GM18861 (cell line): ENCODE results near the gene GSS.

ENCODE experiments used
- ATAC-seq: cut with Tn5 transposase; IDR thresholded peaks from one replicate; pipeline ENCODE4 v1.9.1; 2021; ENCODE audit not compliant: unreplicated experiment

GSS gene

DNA sequence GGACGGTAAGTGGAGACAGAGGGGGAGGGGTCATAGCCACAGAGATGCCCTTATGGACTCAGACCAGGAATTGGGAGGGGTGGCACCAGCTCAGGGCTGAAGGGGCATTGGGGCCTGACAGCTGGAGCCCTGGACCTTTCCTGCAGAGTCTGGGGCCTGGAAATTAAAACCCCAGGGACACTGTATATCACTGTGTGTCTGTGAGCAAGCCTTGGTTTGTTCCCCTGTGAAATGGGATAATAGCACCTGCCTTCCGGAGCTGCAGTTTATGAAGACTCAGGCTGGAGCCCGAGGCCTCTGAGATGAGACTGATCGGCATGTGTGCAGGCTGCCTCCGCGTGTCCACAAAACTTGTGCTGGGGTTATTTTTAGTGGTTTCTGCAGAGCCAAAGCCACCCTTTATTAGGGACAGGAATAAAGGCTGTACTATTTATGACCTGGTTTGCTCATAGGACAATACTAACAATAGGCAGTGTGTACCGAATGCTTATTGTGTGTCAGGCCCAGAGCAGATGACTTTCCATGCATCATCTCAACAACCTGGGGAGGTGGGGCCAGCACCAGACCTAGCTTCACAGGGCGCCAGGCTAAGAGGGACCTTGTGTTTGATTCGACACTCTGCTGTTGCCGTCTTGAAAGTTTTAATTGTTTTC is 22.6 kb upstream of the GSS start:
- ATAC-seq = no peak

DNA sequence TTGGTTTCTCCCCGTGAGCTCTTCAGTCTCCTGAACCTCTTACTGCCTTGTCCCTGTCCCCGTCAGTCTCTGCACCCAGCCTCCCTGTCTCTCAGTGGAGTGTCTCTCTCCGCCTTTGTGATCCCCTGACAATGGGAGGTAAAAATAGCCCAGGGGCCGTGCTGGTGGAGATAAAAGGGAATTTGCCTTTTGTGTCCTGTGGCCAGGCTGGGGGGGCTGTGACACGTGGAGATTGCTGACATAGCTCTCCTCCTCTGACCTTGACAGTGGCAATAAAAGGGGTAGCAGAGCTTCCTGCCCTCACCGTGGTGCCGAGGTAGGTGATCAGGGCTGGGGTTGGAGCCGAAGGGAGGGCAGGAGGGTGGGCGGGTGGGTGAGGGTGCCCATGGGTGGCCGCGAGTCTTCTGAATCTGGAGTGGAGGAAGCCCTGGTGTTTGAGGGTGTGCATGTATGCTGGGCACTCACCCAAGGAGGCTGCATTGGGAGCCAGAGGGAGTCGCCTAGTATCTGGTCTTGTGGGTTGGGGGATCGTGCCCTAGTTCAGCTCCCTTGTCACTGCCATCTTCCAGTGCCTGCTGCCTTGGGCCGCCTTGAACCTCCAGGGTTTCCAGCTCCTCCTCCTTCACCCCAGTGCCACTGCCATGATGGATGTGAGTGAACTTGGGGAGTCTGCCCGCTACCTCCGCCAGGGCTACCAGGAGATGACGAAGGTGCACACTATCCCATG is 21.9 kb upstream of the GSS start:
- no peak for ATAC-seq

DNA sequence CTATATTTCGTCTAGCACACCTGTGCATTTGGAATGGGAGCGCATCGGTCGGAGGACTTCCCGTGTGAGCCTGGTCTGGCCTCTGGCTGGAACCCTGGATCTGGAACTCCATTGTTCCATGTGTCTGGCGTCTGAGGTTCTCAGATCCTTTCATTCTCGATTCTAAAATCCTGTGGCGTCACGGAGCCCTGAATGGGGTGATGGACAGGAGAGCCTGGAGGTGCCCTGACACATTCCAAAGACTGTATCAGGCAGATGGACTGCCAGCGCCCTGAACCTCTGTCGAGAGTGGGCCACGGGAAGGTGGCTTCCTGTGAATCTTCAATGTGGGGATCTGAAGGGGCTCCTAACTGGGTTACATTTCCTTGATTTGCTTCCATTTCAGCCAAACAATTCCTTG is 20.7 kb upstream of the GSS start:
- ATAC-seq = no peak

DNA sequence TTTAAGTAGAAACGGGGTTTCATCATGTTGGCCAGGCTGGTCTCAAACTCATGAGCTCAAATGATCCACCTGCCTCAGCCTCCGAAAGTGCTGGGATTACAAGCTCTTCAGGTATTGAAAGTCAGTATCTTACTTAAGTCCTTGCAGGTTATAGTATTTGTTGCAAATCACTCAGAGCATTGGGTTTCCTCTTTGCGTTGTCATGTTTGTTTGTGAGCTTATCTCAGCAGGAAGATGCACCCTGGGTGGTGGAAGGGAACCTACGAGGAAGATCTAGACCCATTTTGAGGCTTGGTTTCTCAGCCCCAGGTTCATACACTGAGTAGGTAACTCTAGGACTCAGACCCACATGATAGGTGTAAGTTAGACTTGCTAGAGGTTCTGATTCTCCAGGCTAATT is 18.6 kb upstream of the GSS start:
- ATAC-seq = no peak

DNA sequence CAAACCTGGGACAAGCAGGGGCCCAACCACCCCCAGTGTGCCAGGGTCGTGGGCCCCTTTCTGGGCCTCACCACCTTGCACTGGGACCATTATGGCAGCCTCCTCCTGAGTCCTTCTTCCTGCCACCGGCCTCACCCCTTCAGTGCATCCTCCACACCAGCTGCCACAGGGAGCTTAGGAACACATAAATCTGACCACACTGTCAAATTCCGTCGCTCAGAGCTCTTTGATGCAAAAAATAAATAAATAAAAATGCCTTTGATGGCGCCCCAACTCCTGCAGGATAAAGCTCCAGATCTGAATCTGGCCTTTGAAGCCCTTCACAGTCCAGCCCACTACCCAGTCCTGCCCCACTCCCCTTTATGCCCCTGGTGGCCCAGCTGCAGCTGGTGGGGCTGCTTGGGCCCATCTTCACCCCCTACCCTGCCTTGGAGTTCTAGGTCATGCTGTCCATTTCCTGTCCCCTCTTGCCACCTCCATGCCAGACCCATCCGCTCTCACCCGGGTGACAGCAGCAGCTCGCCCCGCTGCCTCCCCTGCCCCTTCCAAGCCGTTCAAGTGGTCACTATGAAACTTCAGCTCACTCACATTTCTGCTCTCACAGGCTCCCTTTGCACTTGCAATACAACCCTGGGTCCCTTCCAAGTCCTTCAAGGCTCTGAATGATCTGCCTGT is 16.1 kb upstream of the GSS start:
- no peak for ATAC-seq

DNA sequence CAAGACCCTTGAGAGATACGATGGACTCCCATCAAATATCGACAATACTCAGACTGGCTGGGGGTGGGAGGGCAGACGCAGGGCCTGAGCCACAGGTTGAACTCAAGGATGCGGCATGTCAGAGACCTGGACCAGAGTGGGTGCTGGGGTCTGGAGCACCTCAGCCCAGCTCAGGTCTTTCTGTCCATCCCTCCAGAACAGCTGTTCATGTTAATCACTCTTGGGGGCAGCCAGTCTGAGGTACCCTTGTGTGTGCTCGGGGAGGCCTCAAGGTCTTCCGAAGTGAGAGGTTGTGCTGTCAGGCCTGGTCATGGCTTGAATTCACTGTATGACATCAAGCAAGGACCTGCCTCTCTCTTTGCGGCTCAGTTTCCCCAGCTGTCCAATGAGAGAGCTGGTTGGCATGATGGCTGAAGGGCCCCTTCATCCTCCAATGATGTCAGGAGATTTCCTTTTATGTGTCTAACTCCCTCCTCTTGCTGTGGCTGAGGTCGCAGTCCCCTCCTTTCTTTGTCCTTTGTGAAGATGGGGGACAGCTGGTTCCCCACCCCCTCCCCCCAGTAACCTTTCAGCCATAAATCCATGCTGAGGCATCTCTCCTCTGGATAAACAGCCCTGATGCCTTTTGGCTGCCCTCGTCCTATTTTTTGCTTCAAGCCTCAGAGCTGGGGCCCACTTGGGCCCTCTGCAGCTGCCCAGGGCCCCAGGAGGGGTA is 15.4 kb upstream of the GSS start:
- no peak for ATAC-seq

DNA sequence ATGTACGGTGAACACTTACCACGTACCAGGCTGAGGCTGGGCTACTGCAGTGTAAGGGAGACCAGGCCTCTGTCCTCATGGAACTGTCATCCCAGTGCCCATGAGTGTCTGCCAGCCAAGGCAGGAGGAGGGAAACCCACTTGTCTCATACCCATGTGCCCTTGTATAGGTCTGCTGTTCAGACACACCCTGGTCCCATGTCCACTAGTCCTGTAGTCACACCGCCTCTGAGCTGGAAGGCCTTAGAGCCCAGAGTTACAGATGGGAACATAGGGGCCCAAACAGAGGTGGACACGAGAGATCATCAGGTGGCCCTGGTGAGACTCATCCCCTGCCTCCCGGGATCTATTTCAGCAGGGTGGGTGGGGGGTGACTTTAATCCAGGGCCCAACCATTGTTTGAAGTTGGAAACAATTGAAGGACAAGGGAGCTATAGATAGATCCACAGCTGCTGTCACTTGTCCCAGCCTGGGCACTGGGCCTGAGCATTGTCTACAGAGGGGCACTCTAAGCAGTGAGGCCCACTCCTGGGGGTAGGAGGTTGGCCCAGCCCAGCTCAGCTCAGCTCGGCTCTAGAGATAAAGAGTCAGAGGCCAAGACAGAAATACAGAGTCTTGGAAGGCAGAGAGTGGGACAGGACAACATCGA is 14.7 kb upstream of the GSS start:
- ATAC-seq = no peak

DNA sequence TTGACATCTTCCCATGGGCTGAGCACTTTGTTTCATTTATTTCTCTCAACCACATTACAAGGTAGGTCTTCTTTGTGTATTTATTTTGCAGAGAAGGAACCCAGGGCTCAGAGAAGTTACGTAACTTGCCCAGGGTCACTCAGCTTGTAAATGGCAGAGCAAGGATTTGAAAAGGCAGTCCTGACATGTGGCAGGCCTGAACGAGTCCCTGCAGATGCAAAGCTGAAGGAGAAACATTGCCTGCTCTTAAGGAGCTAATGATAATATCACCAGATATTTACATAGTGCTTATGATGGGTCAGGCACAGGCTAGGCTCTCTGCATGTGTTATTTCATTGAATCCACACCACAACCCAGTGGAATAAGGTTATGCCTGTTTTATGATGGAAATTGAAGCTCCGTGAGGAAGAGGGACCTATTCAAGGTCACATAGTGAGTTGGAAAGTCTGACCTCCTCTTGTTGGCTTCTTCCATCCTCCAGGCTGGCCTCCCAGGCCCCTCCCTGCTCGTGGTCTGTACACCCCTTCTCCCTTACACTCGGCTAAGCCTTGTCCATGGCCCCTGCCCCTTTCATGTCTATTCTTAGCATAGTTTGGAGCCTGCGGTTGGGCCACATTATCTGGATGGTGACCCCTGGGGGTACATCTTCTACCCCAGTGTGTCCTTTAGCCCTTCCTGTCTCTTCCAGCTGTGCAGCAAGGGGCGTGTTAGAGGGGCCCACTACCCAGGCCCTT is 12.6 kb upstream of the GSS start:
- ATAC-seq = no peak

DNA sequence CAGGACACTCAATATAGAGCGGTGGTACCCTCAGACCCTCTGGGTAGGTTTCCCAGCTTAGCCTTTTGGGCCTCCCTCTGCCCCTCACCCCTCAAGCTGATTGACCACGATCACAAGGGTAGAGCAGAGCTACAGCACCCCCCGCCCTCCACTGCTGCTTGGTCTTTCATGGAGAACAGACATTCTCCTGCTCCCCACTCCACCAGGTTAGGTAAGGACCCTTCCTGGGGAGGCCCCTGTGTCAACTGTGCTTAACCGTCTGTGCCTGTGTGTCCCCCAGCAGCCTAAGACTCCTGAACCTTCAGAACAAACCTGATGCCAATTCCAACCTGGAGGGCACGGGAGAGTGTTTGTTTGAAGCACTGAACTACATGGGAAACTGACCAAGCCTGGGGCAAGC is 11.8 kb upstream of the GSS start:
- ATAC-seq = no peak

DNA sequence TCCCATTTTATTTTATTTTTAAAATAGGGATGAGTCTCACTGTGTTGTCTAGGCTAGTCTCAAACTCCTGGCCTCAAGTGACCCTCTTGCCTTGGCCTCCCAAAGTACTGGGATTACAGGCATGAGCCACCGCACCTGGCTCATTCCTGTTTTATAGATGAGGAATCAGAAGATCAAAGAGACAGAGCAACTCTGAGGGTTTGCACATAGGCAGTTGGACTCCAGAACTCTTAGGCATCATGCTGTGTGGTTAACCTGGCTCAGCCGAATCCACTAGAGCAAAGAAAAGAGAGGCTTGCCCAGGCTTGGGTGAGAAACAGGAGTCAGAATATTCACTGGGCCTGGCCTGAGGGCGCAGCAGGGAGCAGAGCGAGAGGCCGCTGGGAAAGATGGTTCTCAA is 9.4 kb upstream of the GSS start:
- ATAC-seq = no peak

DNA sequence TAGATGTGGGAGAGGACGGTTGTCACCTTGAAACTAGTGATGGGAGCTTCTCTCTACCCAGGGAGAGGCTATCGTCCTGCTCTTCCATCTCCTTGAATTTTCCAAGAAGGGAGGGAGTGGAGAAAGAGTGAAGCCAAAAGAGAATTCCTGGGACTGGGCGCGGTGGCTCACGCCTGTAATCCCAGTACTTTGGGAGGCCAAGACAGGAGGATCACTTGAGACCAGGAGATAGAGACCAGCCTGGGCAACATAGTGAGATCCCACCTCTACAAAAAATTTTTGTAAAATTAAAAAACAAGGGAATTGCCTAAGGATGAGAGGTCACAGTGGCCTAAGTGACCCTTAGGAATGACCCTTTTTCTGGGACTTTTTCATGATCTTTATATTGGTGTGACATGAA is 8.9 kb upstream of the GSS start:
- ATAC-seq = no peak

DNA sequence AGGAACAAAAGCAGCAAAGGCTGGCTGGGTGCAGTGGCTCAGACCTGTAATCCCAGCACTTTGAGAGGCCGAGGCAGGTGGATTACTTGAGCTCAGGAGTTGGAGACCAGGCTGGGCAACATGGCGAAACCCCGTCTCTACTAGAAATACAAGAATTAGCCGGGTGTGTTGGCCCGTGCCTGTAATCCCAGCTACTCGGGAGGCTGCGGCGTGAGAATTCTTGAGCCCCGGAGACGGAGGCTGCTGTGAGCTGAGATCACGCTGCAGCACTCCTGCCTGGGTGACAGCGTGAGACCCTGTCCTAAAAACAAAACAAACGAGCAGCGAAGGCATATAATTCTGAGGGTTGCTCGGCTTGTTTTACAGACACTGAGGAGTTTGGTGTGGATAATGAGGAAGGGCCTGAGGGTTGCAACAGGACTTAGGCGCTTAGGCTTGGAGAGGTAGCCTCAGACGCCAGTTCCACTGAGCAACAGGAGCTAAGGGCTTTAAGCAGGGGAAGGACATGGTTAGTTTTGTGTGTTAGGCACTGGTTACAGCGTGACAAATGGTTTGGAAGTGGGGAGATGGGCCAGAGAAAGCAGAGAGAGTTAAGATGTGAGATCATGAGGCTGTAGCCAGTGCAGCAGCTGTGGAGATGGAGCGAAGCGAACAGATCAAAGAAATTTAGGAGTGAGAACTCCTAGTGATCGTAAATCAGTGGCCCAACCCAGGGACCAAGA is 1.3 kb upstream of the GSS start:
- no peak for ATAC-seq

DNA sequence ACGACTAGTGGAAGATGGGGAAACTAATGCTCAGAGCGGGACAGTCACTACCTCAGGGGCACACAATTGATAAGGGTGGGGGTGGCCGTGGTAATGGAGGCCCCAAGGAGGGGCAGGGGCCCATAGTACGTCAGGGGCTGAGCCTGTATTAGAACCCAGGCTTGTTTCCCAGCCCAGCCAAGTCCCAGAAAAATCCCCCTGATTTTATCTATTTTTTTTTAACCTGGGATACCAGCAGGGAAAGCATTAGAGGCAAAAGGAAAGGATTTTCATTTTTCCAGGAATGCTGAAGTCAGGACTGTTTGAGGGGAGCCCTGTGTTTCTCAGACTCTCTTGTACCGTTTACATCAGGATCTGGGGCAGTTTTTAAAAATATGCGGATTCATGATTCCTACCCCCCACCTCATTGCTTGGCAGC is 444 bp upstream of the GSS start:
- ATAC-seq = no peak

DNA sequence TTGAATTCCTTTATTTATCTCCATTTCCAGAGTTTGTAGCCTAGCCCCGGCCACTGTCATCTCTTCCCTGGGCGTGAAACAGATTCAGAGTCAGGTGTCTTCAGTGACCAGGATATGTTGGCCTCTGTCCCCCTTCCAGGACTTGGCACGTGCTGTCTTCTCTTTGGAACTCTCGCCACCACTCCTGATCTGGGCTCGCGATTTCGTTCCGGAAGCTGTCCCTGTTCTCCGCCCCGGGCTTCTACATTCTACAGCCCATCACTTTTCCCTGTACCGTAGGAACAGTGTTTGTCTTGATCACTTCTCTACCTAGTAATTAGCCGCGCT is 739 bp downstream of the GSS start:
- ATAC-seq = no peak

DNA sequence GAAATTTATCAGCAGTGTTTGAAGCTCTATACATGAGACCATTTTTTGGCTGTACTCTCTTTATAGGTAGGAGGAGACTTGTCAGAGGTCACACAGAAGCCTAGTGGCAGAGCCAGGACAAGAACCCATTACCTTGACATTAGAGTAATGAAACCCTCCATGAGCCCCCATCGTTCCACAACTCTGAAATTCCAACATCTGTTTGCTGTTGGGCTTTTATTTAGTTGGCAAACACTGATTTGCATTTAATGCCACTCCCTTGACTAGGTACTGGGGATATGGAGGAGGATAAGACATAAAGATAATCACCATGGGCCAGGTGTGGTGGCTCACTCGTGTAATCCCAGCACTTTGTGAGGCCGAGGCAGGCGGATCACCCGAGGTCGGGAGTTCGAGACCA is 1.6 kb downstream of the GSS start:
- no peak for ATAC-seq

DNA sequence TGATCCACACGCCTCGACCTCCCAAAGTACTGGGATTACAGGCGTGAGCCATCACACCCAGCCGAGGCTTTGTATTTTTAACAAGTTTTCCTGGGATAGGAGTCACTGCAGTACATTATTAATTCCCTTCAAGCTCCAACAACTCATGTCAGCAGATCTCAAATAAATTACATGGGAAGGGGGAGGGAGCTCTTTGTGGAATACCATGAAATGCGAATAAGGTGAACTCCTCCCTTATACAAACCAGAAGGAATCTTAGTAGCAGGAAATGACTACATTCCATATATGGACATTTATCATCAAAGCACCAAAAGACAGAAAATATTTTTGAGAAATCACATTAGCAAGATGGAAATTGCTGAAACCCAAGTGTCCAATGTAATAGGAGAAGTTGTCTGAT is 2.9 kb downstream of the GSS start:
- ATAC-seq = no peak

DNA sequence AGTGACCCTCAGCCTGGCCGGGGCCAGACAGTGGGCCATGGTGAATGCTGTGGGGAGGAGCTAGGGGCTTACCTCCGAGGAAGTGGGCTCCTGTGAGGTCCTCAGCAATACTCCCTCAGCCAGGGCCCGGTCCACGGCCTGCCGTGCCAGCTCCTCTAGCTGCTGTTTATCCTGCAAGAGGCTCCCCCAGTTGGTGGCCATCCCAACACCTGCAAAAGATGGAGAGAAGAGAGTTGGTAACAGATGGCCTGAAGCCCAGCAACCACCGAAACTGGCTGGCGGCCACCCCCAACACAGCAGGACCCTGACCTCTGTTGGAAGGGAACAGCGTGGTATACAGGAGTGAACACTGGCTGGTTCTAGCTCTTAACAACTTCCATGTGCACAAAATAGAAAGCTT is 4.0 kb downstream of the GSS start:
- ATAC-seq = no peak

DNA sequence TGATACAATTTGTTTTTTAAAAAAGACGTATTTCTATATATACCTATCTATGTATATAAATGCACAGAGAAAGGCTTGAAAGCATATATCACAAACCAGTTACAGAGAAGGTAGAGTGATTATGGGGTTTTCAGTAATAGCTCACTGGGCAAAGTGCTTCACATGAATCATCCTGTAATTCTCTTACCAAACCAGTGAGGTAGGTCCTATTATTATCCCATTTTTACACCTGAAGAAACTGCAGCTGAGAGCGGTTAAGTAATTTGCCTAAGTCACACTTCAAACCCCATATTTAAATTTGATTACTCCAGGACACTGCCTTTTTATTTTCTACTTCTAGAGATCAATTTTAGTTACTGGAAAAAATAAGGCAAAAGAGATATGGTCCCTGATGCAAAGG is 4.4 kb downstream of the GSS start:
- ATAC-seq = no peak

DNA sequence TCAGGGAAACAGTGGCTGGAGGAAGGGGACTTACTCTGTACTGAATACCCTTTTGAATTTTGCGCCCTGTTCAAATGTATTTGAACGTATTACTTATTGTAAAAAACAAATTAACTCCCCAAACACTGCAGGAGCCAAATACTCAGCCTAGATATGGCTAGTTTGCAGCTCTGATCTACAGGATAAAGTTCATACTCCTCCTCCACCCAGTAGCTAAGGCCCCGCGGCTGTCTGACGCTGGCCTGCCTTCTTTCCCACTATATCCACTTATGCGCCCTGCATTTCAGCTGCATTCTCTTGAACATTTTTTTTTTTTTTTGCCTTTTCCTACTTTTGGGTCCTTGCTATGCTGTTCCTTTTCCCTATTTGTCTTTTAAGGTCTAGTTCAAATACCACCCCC is 6.5 kb downstream of the GSS start:
- no peak for ATAC-seq

DNA sequence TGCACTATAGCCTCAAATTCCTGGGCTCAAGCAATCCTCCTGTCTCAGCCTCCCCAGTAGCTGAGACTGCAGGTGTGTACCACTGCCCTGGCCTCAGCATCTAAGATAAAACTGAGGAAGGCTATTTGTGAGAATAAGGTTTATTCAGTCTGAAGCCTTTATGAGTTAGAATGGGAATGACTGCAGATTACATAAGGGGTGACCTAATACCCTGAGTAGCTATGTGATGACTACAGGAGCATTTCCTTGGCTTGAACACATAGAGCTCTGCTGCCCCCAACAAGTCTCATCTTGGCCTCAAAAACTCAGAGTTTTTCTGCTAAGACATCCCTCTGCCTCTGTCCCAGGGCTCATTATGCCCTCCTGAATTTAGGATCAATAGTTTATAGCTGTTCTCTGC is 7.6 kb downstream of the GSS start:
- ATAC-seq = no peak
